ENCODE measurements around the gene CDK14.

CDK14 gene

DNA sequence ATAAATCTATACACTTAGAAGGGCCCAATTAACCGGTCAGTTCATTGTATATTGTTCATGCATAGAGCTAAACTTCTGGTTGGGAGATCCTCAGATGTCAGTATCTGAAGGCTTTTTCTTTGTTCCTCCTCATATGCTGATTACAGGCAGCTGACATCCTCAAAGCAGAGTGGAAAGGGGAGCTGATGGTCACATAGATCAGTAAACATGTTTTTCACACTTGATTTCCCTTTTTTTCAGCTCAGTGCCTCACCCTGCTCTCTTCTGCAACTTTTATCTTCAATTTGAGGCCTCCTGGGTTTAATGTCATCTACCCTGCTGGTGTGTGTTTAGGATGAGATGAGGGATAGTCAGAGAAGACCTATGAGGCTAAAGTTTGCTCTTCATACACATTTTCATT is 370.2 kb downstream of the CDK14 start:
- no peaks in the 10 kb centered on the region for H3K27me3 ChIP-seq (ENCODE audit: control insufficient read depth, insufficient read depth, low read length)
- no peaks in the 10 kb centered on the region for H3K9me3 ChIP-seq (ENCODE audit: control insufficient read depth, low read length)
- no peaks in the 10 kb centered on the region for H3K36me3 ChIP-seq (ENCODE audit: control insufficient read depth, insufficient read depth, low read length)
- H3K27ac ChIP-seq: no peak overlapping the region
- TF ChIP-seq, protein P1, sequence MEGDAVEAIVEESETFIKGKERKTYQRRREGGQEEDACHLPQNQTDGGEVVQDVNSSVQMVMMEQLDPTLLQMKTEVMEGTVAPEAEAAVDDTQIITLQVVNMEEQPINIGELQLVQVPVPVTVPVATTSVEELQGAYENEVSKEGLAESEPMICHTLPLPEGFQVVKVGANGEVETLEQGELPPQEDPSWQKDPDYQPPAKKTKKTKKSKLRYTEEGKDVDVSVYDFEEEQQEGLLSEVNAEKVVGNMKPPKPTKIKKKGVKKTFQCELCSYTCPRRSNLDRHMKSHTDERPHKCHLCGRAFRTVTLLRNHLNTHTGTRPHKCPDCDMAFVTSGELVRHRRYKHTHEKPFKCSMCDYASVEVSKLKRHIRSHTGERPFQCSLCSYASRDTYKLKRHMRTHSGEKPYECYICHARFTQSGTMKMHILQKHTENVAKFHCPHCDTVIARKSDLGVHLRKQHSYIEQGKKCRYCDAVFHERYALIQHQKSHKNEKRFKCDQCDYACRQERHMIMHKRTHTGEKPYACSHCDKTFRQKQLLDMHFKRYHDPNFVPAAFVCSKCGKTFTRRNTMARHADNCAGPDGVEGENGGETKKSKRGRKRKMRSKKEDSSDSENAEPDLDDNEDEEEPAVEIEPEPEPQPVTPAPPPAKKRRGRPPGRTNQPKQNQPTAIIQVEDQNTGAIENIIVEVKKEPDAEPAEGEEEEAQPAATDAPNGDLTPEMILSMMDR (IDR thresholded peaks at IDR 0.05): no peak
- no peaks in the 10 kb centered on the region for H3K79me2 ChIP-seq
- H3K4me2 ChIP-seq (ENCODE audit: low read length): no peak overlapping the region
- H3K4me3 ChIP-seq (ENCODE audit: low read depth, low read length): no peak overlapping the region
- no peaks in the 10 kb centered on the region for H3K4me1 ChIP-seq
- H3K9ac ChIP-seq: no peak overlapping the region
- H2AFZ ChIP-seq: no peak overlapping the region

DNA sequence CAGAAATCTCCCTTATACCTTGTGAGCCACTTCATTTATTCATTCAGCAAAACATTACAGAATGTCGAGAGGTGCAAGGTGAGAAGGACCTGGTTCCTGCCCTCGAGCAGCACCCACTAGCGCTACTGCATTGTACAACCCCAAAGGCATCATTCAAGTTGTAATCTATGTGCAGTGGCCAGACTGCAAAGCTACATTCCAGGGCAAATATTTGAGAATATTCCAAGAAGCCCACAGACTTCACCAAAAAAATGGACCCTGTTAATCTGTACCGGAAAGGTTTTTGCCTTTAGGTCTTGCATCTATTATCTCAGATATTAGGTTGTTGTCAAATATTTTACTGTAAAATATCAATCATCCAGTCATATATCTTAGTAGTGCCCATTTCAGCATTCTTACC is 372.8 kb downstream of the CDK14 start:
- Histone ChIP-seq H3K27ac (no peak overlapping the region), H3K36me3 (ENCODE audit: control insufficient read depth, insufficient read depth, low read length) (no peaks in the 10 kb centered on the region), H2AFZ (no peak overlapping the region), H3K9ac (no peak overlapping the region), H3K9me3 (ENCODE audit: control insufficient read depth, low read length) (no peaks in the 10 kb centered on the region), H3K4me3 (ENCODE audit: low read depth, low read length) (no peak overlapping the region), H3K4me2 (ENCODE audit: low read length) (no peak overlapping the region), H3K79me2 (no peaks in the 10 kb centered on the region), H3K27me3 (ENCODE audit: control insufficient read depth, insufficient read depth, low read length) (no peaks in the 10 kb centered on the region), H3K4me1 (no peaks in the 10 kb centered on the region)
- TF ChIP-seq, protein P1 (IDR thresholded peaks at IDR 0.05): no peak

DNA sequence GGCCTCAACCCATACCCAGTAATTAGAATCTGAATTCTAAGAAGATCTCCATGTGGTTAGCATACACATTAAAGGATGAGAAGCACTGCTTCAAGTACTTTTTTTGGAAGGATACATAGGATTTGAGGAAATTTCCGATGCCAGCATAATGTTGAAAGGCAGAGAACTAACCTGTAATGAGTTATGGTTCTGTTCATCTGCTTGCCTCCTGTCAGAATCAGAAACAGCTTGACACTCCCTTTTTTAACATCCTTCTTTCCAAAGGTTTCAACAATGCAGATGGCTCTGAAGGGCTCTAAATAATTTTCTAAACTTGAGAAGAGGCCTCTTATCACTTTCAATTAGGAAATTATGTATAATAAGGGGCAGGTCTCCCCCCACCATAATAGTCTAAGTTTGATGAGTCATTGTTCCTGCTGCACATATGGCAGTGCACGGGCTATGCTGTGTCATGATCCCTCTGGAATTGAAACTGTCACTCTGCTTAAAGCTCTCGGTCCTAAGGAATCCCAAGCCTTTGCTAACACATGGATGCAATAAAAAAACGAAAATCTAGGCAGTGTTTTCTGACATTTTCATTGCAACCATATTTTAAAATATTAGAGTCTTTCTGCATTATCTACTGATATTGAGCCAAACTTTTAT is 376.9 kb downstream of the CDK14 start:
- Histone ChIP-seq H2AFZ (no peak overlapping the region), H3K36me3 (ENCODE audit: control insufficient read depth, insufficient read depth, low read length) (no peaks in the 10 kb centered on the region), H3K4me2 (ENCODE audit: low read length) (no peak overlapping the region), H3K27ac (no peak overlapping the region), H3K9ac (no peak overlapping the region), H3K4me1 (no peaks in the 10 kb centered on the region), H3K4me3 (ENCODE audit: low read depth, low read length) (no peak overlapping the region), H3K79me2 (no peaks in the 10 kb centered on the region), H3K9me3 (ENCODE audit: control insufficient read depth, low read length) (no peaks in the 10 kb centered on the region), H3K27me3 (ENCODE audit: control insufficient read depth, insufficient read depth, low read length) (no peaks in the 10 kb centered on the region)
- TF ChIP-seq, protein P1 (IDR thresholded peaks at IDR 0.05): no peak

DNA sequence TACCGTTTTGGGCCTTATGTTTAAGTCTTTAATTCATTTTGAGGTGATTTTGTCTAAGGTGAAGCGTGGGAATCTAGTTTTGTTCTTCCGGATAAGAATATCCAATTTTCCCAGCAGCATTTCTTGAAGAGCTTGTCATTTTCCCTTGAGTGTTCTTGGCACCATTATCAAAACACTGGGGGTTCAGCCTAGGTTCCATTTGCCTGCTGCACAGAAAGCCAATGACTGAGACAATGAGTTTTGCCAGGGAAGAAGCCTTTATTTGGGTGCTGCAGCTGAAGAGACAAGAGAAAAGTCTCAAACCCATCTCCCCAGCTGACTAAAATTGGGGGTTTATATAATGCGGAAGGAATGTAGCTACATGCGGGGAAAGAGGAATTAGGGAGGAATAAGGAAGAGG is 380.9 kb downstream of the CDK14 start:
- Histone ChIP-seq H3K27ac (no peak overlapping the region), H3K27me3 (ENCODE audit: control insufficient read depth, insufficient read depth, low read length) (no peaks in the 10 kb centered on the region), H3K9me3 (ENCODE audit: control insufficient read depth, low read length) (no peaks in the 10 kb centered on the region), H3K4me1 (no peaks in the 10 kb centered on the region), H3K79me2 (no peaks in the 10 kb centered on the region), H3K4me2 (ENCODE audit: low read length) (no peak overlapping the region), H3K9ac (no peak overlapping the region), H2AFZ (no peak overlapping the region), H3K4me3 (ENCODE audit: low read depth, low read length) (no peak overlapping the region), H3K36me3 (ENCODE audit: control insufficient read depth, insufficient read depth, low read length) (no peaks in the 10 kb centered on the region)
- TF ChIP-seq, protein P1 (IDR thresholded peaks at IDR 0.05): no peak

DNA sequence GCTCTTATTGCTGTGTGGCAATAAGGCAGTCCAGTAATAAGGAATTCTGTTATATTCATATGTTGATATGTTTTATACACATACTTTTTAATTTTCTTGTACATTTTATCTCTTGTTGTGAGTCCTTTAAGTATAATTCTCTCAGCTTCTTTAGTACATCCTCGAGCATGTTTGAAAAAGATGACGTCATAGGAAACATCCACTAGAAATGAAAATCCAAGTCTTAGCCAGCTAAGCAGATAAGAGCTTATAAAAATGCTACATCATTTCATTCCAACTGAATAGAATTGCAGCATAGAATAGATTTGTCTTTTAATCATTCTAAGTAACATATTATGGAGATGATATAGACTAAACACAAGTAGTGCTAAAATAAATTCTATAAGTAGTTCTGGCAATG is 384.4 kb downstream of the CDK14 start:
- no peak overlapping the region for H2AFZ ChIP-seq
- no peak overlapping the region for H3K4me3 ChIP-seq (ENCODE audit: low read depth, low read length)
- H3K27ac ChIP-seq: no peak overlapping the region
- TF ChIP-seq, protein P1 (IDR thresholded peaks at IDR 0.05): no peak
- no peaks in the 10 kb centered on the region for H3K36me3 ChIP-seq (ENCODE audit: control insufficient read depth, insufficient read depth, low read length)
- no peaks in the 10 kb centered on the region for H3K27me3 ChIP-seq (ENCODE audit: control insufficient read depth, insufficient read depth, low read length)
- no peaks in the 10 kb centered on the region for H3K79me2 ChIP-seq
- H3K9ac ChIP-seq: no peak overlapping the region
- no peaks in the 10 kb centered on the region for H3K9me3 ChIP-seq (ENCODE audit: control insufficient read depth, low read length)
- no peaks in the 10 kb centered on the region for H3K4me1 ChIP-seq
- no peak overlapping the region for H3K4me2 ChIP-seq (ENCODE audit: low read length)
